Mammary epithelial cell (primary cell): Measurements from ENCODE around the gene ESPNL.

Experiments used
- EZH2 ChIP-seq: IDR thresholded peaks from 2 replicates; pipeline ENCODE4 v1.6.1; 2012; ENCODE audit warnings: low read length, inconsistent platforms, borderline replicate concordance
- TF ChIP-seq, protein P1 (sequence below), 2 donors: IDR thresholded peaks in 1 of 2; conservative IDR thresholded peaks in 1 of 2; 2 replicates each; pipeline ENCODE4 v1.5.1; 2011 to 2012; ENCODE audit warnings: inconsistent platforms in 2 of 2, low read length in 2 of 2, mild to moderate bottlenecking in 2 of 2, control low read depth in 1 of 2, low read depth in 1 of 2; ENCODE audit not compliant: insufficient read depth in 1 of 2; ENCODE audit errors: extremely low read depth in 1 of 2

- TF ChIP-seq, protein P1, sequence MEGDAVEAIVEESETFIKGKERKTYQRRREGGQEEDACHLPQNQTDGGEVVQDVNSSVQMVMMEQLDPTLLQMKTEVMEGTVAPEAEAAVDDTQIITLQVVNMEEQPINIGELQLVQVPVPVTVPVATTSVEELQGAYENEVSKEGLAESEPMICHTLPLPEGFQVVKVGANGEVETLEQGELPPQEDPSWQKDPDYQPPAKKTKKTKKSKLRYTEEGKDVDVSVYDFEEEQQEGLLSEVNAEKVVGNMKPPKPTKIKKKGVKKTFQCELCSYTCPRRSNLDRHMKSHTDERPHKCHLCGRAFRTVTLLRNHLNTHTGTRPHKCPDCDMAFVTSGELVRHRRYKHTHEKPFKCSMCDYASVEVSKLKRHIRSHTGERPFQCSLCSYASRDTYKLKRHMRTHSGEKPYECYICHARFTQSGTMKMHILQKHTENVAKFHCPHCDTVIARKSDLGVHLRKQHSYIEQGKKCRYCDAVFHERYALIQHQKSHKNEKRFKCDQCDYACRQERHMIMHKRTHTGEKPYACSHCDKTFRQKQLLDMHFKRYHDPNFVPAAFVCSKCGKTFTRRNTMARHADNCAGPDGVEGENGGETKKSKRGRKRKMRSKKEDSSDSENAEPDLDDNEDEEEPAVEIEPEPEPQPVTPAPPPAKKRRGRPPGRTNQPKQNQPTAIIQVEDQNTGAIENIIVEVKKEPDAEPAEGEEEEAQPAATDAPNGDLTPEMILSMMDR (conservative IDR thresholded peaks at IDR 0.05 in 1 of 2, IDR thresholded peaks at IDR 0.05 in 1 of 2; ENCODE audit: extremely low read depth in 1 of 2, insufficient read depth in 1 of 2, low read depth in 1 of 2, low read length in 2 of 2): no peak
- no peak for TF ChIP-seq EZH2
These were observed 459 bp upstream of the ESPNL start for GRCh38 chr2:238099714-238100048.
